VCaP (cell line): ENCODE results near the gene NHSL1.

Source experiments
- H3K27ac ChIP-seq: fragments of 450-650 bp; 2 replicates; pipeline ENCODE4 v1.5.1; 2017
- TF ChIP-seq, protein P1 (sequence below): fragments of 450-650 bp; conservative IDR thresholded peaks from 2 replicates; pipeline ENCODE4 v1.5.1; 2017; ENCODE audit warnings: mild to moderate bottlenecking, moderate library complexity

Gene NHSL1

GRCh38 chr6:138492871-138493270, 6.4 kb downstream of the NHSL1 start:
- peak overlapping the region; percentile 6; the same call in 1 of the 2 replicates for H3K27ac ChIP-seq
- TF ChIP-seq, protein P1, sequence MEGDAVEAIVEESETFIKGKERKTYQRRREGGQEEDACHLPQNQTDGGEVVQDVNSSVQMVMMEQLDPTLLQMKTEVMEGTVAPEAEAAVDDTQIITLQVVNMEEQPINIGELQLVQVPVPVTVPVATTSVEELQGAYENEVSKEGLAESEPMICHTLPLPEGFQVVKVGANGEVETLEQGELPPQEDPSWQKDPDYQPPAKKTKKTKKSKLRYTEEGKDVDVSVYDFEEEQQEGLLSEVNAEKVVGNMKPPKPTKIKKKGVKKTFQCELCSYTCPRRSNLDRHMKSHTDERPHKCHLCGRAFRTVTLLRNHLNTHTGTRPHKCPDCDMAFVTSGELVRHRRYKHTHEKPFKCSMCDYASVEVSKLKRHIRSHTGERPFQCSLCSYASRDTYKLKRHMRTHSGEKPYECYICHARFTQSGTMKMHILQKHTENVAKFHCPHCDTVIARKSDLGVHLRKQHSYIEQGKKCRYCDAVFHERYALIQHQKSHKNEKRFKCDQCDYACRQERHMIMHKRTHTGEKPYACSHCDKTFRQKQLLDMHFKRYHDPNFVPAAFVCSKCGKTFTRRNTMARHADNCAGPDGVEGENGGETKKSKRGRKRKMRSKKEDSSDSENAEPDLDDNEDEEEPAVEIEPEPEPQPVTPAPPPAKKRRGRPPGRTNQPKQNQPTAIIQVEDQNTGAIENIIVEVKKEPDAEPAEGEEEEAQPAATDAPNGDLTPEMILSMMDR: no peak

- TF ChIP-seq, protein P1: no peak
These were observed 7.2 kb downstream of the NHSL1 start for GRCh38 chr6:138492113-138492512.

GRCh38 chr6:138491017-138491416, 8.3 kb downstream of the NHSL1 start:
- peak overlapping the region; percentile 6; the same call in 1 of the 2 replicates for H3K27ac ChIP-seq
- TF ChIP-seq, protein P1: no peak

More at GRCh38 chr6:138492113-138492512, 7.2 kb downstream of the NHSL1 start:
- H3K27ac ChIP-seq: peak overlapping the region; percentile 6; the same call in 1 of the 2 replicates

GRCh38 chr6:138489846-138490245, 9.4 kb downstream of the NHSL1 start:
- H3K27ac ChIP-seq: no peak overlapping the region

DNA sequence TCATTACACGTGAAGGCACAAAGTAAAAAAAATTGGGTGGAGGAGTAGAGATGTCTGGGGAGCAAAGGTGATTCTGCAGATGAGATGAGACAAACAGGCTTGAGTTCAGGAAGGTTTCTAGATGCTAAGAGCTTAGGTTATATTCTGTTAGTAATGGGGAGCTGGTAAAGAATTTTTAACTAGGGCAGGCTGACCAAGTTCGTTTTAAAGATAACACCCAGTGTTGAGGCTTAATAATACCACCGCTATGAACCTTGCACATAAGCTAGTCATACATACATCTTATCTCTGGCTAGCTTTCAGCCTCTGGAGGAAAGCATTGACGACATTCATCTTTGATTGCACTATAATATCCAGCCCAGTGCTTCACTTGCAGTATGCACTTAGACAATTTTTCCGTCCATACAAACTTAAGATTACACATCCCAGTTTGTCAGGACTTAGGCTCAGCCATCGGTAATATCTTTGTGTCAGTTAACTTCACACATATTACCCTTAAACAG, 12.1 kb downstream of the NHSL1 start:
- TF ChIP-seq, protein P1: no peak
- no peak overlapping the region for H3K27ac ChIP-seq

More at GRCh38 chr6:138489846-138490245, 9.4 kb downstream of the NHSL1 start:
- TF ChIP-seq, protein P1: no peak

DNA sequence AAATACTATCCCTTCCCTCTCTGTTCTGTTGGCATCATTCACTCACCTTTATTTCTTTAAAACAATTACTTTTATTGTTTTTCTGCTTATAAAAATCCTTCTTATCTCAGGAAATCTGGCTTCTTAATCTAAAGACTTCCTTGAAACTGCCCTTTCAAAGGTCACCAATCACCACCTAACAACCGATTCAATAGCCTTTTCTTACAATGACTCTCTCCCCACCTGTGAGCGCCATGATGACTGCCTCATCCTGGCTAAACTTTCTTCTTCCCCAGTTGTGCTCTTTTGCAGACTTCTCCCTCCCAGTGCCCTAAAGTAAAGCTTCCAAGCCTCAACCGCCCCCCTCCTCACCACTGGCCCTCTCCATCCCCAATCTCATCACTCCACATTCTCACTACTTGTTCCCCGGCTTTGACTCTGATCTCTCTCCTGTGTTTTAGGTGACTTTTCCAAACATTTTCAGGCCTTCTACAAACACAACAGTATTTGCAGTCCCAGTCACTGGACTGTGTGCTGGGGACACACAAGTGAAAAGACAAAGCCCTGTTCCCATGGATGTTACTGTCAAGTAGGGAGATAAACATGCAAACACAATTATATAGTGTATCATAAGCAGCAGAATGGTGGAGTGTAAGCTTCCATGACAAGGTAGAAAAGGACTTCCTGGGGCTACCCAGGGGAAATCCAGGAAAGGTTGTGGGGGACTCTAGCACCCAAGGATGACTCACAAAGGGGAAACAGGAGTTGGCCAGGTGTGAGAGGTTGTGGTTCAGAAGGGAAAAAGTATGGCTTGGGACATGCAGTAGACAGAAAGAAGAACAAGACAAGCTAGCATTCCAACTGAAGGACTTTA, 12.8 kb downstream of the NHSL1 start:
- TF ChIP-seq, protein P1: no peak
- H3K27ac ChIP-seq: no peak overlapping the region

- TF ChIP-seq, protein P1: no peak
- no peak overlapping the region for H3K27ac ChIP-seq
These were observed 13.6 kb downstream of the NHSL1 start for GRCh38 chr6:138485586-138486248.
